Breast epithelium (tissue), 3 donors: Measurements from ENCODE around the gene TPSB2.
"Not testable (repeated sequence)": the region's sequence is repeated elsewhere in the genome, so short reads cannot be mapped to it uniquely, and the experiment has no call there.

Experiments
- CTCF ChIP-seq, 3 donors: fragments of 450-650 bp; IDR thresholded peaks; one replicate each; pipeline ENCODE4 v1.5.1; 2016 to 2017; ENCODE audit warnings: antibody characterized with exemption in 3 of 3, mild to moderate bottlenecking in 3 of 3, moderate library complexity in 3 of 3
- POLR2A ChIP-seq: fragments of 450-650 bp; IDR thresholded peaks from one replicate; pipeline ENCODE4 v1.6.1; 2016; ENCODE audit warnings: antibody characterized with exemption, mild to moderate bottlenecking, moderate library complexity

GRCh38 chr16:1232049-1232748, 2.2 kb upstream of the TPSB2 start:
- not testable (repeated sequence) for TF ChIP-seq CTCF (IDR thresholded peaks at IDR 0.05); POLR2A
